OCI-M2 (cell line): ENCODE measurements around the gene SELE.
"Not testable (repeated sequence)": the region's sequence is repeated elsewhere in the genome, so short reads cannot be mapped to it uniquely, and the experiment has no call there.

Source experiments
- DNase-seq: peaks from one replicate; lab custom pipeline; 2025; ENCODE audit not compliant: unreplicated experiment; lab: John Stamatoyannopoulos, UW

The SELE gene

GRCh38 chr1:169724168-169724567 is 9.7 kb downstream of the SELE start:
- DNase-seq = no peak

DNA sequence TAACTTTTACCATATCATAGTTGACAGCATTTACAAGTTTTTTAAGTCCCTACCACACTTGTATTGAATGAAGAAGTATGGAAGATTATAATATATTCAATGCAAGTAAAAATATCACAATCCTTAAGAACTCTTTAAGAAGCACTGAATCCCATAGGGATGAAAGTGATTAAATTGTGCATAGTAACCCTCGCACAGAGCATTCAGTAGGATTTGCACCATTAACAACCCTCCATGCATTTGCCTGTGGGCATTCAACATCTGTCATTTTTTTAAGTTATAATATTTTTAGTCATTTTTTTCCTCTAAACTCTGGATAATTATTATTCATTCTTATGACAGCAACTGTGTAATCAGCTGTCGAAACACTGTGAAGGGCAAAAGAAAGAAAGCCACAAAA is 10.1 kb downstream of the SELE start:
- DNase-seq = no peak

DNA sequence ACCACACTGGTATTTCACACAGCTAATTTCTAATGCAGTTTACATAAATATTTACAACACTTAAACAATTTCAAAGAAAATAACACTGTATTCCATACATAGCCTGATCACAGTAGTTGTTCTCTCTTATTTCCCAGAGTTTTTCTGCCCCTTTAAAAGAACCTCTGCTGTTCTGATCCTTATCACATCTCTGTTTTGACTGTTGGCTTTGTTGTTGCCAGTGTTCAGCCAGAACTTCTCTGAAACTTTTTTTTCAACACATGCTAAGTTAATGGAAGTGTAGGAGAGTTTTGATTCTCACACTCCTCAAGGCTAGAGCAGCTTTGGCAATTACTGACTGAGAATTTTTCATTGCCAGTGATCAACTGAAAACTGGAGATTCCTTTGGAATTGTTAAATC is 11.1 kb downstream of the SELE start:
- no peak for DNase-seq

GRCh38 chr1:169715100-169715499 is 18.8 kb downstream of the SELE start:
- DNase-seq = not testable (repeated sequence)

GRCh38 chr1:169713090-169713489 is 20.8 kb downstream of the SELE start:
- not testable (repeated sequence) for DNase-seq

GRCh38 chr1:169712309-169712631 is 21.6 kb downstream of the SELE start:
- no peak for DNase-seq

DNA sequence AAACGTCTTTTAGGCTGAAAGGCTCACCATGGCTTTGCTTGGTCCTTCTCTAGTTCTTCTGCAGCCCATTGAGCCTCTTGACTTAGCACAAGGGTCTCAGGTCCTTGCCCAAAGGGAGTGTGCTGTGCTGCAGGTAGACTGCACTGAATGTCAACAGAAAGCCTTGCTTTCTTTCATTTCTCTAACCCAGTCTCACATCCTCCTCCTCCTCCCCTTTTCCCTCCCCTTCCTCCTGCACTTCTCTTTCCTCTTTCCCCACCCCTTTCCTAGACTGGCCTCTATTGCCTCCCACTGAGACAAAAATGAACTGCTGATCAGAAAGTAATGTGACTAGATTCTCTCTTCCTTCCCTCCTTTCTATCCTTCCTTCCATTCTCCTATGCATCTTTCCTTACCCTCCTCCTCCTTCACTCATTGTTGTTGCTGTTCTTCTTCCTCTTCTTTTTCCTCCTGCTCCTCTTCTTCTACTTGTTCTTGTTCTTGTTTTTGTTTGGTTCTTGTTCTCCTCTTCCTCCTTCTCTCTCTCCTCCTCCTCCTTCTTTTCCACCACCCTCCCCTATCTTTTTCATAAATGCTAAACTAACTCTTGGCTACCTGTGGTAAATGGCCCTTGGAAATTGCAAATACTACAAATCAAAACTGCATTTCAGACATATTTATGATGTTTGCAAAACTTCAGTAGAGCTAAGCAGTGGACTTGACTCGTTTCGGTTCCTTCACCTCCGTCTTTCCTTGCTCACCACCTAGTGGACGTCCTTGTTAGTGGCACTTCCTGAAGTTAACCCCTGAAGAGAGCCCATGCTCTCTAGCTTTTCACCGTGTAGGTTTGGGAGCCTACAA is 22.2 kb downstream of the SELE start, which contains the start of gene SELL:
Gene SELL, minus strand, starts transcription at position 152 of the 840 bp plus-strand sequence. Its CDS starts 122 bp downstream, at position 30.
- peak; percentile 12 for DNase-seq

DNA sequence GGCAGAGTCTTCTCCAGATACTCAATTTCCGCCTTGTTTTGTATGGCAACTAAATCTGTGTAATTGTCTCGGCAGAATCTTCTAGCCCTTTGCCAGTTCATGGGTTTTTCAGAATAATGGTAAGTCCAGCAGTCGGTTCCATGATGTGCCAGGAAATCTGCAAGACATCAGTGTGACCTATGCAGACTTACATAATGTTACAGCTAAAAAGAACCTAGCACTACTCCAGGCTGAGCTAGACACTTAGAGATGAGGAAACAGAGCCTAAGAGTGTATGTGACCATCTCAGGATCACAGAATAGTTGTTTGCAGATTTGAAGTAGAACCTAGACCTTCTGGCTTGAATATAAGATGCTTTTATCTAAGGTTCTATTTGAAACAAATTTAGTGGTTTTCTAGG is 25.2 kb downstream of the SELE start:
- no peak for DNase-seq

GRCh38 chr1:169707912-169708604 is 25.8 kb downstream of the SELE start:
- DNase-seq = no peak

GRCh38 chr1:169704797-169705196 is 29.1 kb downstream of the SELE start:
- no peak for DNase-seq

DNA sequence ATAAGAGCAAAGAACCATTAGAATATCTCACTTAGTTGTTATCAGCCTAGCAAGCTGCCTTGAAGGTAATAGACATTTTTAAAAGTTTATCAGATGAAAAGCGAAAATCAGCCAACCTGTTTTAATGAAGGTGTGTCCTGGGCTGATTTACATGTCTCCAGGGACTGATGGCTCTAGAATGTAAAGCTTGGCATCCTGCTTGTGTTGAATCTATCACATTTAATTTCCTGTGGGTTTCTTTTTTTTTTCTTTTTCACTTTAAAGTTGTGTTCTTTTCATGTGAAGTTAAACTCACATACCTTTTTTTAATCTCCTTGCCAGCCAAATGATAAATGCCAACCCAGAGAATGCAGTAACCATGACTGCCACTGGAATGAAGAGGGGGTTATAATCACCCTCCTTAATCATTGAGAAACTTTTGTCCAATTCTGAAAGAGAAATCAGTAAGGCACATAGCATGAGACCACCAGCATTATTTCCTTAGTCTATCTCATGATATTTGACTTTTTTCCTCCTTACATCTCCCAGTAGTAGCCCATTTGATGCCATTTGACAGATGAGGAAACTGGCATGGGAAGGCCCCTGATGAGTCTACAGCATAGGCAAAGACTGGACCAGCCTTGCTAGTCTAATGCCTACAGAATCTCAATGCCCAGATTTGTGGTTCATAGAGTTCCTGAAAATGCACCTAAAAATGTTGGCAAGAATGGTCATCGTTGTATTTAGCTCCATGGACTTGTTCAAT is 32.4 kb downstream of the SELE start:
- no peak for DNase-seq

- DNase-seq = no peak
Measured at GRCh38 chr1:169699707-169700106, 34.2 kb downstream of the SELE start.

GRCh38 chr1:169698976-169699375 is 34.9 kb downstream of the SELE start:
- no peak for DNase-seq

- DNase-seq = no peak
Measured at GRCh38 chr1:169697755-169698154, 36.1 kb downstream of the SELE start.

DNA sequence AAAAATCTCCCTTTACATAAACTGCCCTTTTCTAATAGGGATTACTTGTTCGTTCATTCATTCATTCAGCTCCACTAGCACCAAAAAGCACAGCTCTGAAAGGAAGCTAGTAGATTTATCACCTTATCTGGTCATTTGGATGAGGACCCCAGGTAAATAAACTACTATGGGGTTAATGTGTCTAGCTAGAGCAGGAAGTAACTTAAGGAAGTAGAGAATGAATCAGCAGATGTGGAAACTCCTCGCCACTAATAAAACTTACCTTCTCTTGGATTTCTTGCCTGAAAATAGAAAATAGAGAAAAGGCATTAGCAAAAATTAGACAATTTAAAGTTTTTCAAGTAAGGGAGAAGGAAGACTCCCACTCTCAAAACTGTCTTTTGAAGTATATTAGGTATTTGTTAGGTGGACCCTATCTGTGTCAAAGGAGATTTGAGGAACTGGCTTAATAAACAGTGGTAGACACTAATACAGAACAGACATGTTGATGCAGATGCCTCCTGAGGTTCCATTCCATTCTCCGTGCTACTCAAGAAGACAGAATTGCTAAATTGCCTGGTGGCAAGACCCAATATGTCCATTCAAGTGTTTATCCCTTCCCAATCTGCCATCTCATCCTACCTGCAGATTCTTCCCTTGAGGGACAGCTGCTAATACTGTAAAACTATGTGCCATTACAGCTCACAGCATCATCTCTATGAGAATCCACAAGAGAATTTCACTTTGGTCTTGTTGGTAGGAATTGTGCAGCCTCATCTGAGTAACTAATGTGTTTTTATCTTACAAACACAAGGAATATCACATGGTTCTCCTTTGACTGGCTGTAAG is 37.4 kb downstream of the SELE start:
- DNase-seq = no peak

DNA sequence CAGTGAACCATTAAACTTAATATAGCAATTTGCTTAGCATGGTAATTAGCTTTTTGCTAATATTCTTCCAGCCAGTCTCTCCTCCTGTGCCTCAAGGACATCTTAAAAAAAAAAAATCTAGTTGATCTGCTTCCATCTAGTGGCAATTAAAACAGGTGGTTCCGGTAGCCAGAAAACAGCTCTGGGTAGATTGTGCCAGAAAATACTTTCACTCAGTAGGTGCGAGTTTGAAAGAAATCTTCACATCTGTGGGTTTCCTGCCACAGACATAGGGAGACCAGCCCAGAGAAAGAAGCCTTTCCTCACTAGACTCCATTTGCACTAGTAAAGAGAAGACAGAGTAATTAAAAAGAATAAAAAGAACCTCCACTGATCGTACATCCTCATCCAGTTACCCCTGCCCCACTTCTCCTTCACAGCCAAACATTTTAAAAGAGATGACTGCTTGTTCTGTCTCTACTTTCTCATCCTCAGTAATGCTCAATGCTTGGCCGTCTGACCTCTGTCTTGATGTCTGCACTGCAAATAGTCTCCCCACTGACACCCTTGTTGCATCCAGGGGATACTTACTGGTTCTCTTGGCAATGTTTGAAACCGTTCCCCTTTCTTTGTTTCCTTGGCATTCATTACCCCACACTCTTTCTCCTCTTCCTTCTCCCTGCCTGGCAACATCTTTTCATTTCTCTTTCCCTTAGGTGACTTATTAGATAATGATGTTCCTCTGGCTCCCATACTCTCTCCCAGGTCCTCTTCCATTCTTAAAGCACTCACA is 39.4 kb downstream of the SELE start:
- no peak for DNase-seq

DNA sequence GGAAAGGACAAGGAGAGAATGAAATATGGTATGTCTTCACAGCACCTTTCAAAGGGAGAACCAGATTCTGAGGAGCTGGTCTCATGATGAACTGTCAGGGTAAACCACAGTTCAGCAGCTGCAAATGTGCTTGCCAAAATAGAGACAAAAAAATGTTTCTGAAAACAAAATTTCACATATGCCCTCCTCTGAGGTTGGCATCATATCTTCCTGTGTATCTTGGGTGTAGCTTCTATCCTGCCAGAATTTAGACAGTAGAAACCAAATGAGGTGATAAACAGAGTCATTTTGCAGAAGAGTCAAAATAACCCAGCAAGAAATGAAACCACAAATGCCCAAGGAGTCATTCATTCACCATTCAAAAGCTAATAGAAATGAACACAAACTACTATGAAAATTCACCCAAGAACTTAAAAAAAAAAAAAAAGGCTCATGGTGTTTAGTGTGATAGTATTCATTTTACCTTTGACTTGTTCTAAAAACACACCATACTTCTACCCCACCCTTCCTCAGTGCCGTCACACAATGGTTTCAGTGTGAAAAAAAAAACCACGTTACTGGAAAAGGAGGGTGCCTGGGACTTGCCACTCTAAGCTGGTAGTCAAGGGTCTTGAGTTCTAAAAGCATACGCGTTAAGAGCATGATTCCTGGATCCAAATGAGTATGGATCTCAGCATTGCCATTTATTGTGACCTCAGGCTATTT is 41.0 kb downstream of the SELE start:
- no peak for DNase-seq

GRCh38 chr1:169690489-169690888 is 43.4 kb downstream of the SELE start:
- DNase-seq = no peak

- DNase-seq = no peak
Measured at GRCh38 chr1:169689395-169689794, 44.5 kb downstream of the SELE start.

DNA sequence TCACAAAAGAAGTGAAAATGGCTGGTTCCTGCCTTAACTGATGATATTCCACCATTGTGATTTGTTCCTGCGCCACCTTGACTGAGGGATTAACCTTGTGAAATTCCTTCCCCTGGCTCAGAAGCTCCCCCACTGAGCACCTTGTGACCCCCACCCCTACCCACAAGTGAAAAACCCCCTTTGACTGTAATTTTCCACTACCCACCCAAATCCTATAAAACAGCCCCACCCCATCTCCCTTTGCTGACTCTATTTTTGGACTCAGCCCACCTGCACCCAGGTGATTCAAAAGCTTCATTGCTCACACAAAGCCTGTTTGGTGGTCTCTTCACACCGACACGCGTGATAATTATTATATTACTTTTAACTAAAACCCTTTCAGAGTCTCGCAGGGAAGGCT is 45.5 kb downstream of the SELE start:
- not testable (repeated sequence) for DNase-seq
